Measurements from ENCODE around the gene MDK.

The MDK gene

GRCh38 chr11:46386674-46387073 is 5.2 kb downstream of the MDK start:
- Histone ChIP-seq H3K27me3 (ENCODE audit: control insufficient read depth in 1 of 2, insufficient read depth in 1 of 2, low read length in 2 of 2) (peaks cover 49 to 66% of the 10 kb centered on the region in 2 experiments), H3K27ac (ENCODE audit: low read length, poor library complexity, severe bottlenecking) (no peak overlapping the region), H3K4me1 (ENCODE audit: control insufficient read depth, insufficient read depth, low read depth, low read length) (peaks cover 46% of the 10 kb centered on the region), H3K14ac (ENCODE audit: low read length in 2 of 2) (no peak overlapping the region), H4K8ac (ENCODE audit: low read length) (no peak overlapping the region), H3K79me1 (replicated peaks; ENCODE audit: low read length, poor library complexity, severe bottlenecking) (peaks cover 1% of the 10 kb centered on the region), H2AK5ac (ENCODE audit: low read length, severe bottlenecking) (no peak overlapping the region), H3K9ac (ENCODE audit: low read length) (no peak overlapping the region), H3K4ac (ENCODE audit: low read depth in 1 of 2, low read length in 2 of 2) (no peak overlapping the region), H2AFZ (ENCODE audit: low read depth, low read length) (no peak overlapping the region), H3K4me3 (ENCODE audit: insufficient read depth in 1 of 2, low read depth in 1 of 2, low read length in 2 of 2) (no peak overlapping the region), H3K18ac (ENCODE audit: low read depth in 1 of 2, low read length in 2 of 2) (no peak overlapping the region), H2BK12ac (ENCODE audit: low read length in 2 of 2) (no peak overlapping the region), H3K36me3 (ENCODE audit: control insufficient read depth in 1 of 2, insufficient read depth in 2 of 2, low read depth in 1 of 2, low read length in 2 of 2) (no peaks in the 10 kb centered on the region), H2BK5ac (ENCODE audit: low read depth, low read length, poor library complexity, severe bottlenecking) (no peak overlapping the region), H4K91ac (ENCODE audit: low read length) (no peak overlapping the region), H2BK15ac (ENCODE audit: low read depth, poor library complexity, severe bottlenecking) (no peak overlapping the region), H3K4me2 (ENCODE audit: low read length, poor library complexity, severe bottlenecking) (no peak overlapping the region), H3K9me3 (ENCODE audit: control insufficient read depth, low read length) (no peaks in the 10 kb centered on the region), H2BK120ac (ENCODE audit: low read depth, low read length) (no peak overlapping the region), H3K23ac (ENCODE audit: low read length in 2 of 2) (no peak overlapping the region)
- DNase-seq = no peak
- 90% methylated on average over 4 of the region's 4 CpGs for WGBS

- H3K79me1 ChIP-seq (replicated peaks; ENCODE audit: low read length, poor library complexity, severe bottlenecking) = no peaks in the 10 kb centered on the region
- no peak overlapping the region for H2AK5ac ChIP-seq (ENCODE audit: low read length, severe bottlenecking)
- H3K4me2 ChIP-seq (ENCODE audit: low read length, poor library complexity, severe bottlenecking) = no peak overlapping the region
- peaks cover 46% of the 10 kb centered on the region for H3K4me1 ChIP-seq (ENCODE audit: control insufficient read depth, insufficient read depth, low read depth, low read length)
- H3K27me3 ChIP-seq (ENCODE audit: control insufficient read depth in 1 of 2, insufficient read depth in 1 of 2, low read length in 2 of 2) = peaks cover 49 to 59% of the 10 kb centered on the region in 2 experiments
- H2BK12ac ChIP-seq (ENCODE audit: low read length in 2 of 2) = no peak overlapping the region
- no peak overlapping the region for H2AFZ ChIP-seq (ENCODE audit: low read depth, low read length)
- H3K4me3 ChIP-seq (ENCODE audit: insufficient read depth in 1 of 2, low read depth in 1 of 2, low read length in 2 of 2) = no peak overlapping the region
- H3K18ac ChIP-seq (ENCODE audit: low read depth in 1 of 2, low read length in 2 of 2) = no peak overlapping the region
- no peak overlapping the region for H2BK15ac ChIP-seq (ENCODE audit: low read depth, poor library complexity, severe bottlenecking)
- H3K14ac ChIP-seq (ENCODE audit: low read length in 2 of 2) = no peak overlapping the region
- no peak overlapping the region for H2BK120ac ChIP-seq (ENCODE audit: low read depth, low read length)
- H2BK5ac ChIP-seq (ENCODE audit: low read depth, low read length, poor library complexity, severe bottlenecking) = no peak overlapping the region
- H3K36me3 ChIP-seq (ENCODE audit: control insufficient read depth in 1 of 2, insufficient read depth in 2 of 2, low read depth in 1 of 2, low read length in 2 of 2) = no peaks in the 10 kb centered on the region
- H4K91ac ChIP-seq (ENCODE audit: low read length) = no peak overlapping the region
- H3K9me3 ChIP-seq (ENCODE audit: control insufficient read depth, low read length) = no peaks in the 10 kb centered on the region
- no peak overlapping the region for H4K8ac ChIP-seq (ENCODE audit: low read length)
- WGBS = 85% methylated on average over 5 of the region's 5 CpGs
- no peak overlapping the region for H3K23ac ChIP-seq (ENCODE audit: low read length in 2 of 2)
- no peak for DNase-seq
- H3K4ac ChIP-seq (ENCODE audit: low read depth in 1 of 2, low read length in 2 of 2) = no peak overlapping the region
- no peak overlapping the region for H3K9ac ChIP-seq (ENCODE audit: low read length)
- H3K27ac ChIP-seq (ENCODE audit: low read length, poor library complexity, severe bottlenecking) = no peak overlapping the region
Measured at GRCh38 chr11:46387456-46387855, 6.0 kb downstream of the MDK start.

- H4K91ac ChIP-seq (ENCODE audit: low read length) = no peak overlapping the region
- peaks cover 46 to 53% of the 10 kb centered on the region in 2 experiments for H3K27me3 ChIP-seq (ENCODE audit: control insufficient read depth in 1 of 2, insufficient read depth in 1 of 2, low read length in 2 of 2)
- H3K4me2 ChIP-seq (ENCODE audit: low read length, poor library complexity, severe bottlenecking) = no peak overlapping the region
- H2BK15ac ChIP-seq (ENCODE audit: low read depth, poor library complexity, severe bottlenecking) = no peak overlapping the region
- H3K14ac ChIP-seq (ENCODE audit: low read length in 2 of 2) = peak overlapping the region in 1 of 2 experiments; percentile 44
- H4K8ac ChIP-seq (ENCODE audit: low read length) = no peak overlapping the region
- no peak overlapping the region for H2BK12ac ChIP-seq (ENCODE audit: low read length in 2 of 2)
- no peaks in the 10 kb centered on the region for H3K9me3 ChIP-seq (ENCODE audit: control insufficient read depth, low read length)
- H3K4me1 ChIP-seq (ENCODE audit: control insufficient read depth, insufficient read depth, low read depth, low read length) = peaks cover 44% of the 10 kb centered on the region
- H2AFZ ChIP-seq (ENCODE audit: low read depth, low read length) = no peak overlapping the region
- no peak overlapping the region for H2BK5ac ChIP-seq (ENCODE audit: low read depth, low read length, poor library complexity, severe bottlenecking)
- no peaks in the 10 kb centered on the region for H3K36me3 ChIP-seq (ENCODE audit: control insufficient read depth in 1 of 2, insufficient read depth in 2 of 2, low read depth in 1 of 2, low read length in 2 of 2)
- WGBS = 30% methylated on average over 24 of the region's 24 CpGs
- no peak overlapping the region for H2BK120ac ChIP-seq (ENCODE audit: low read depth, low read length)
- H3K4me3 ChIP-seq (ENCODE audit: insufficient read depth in 1 of 2, low read depth in 1 of 2, low read length in 2 of 2) = no peak overlapping the region
- H3K27ac ChIP-seq (ENCODE audit: low read length, poor library complexity, severe bottlenecking) = no peak overlapping the region
- no peak for DNase-seq
- no peak overlapping the region for H3K18ac ChIP-seq (ENCODE audit: low read depth in 1 of 2, low read length in 2 of 2)
- H2AK5ac ChIP-seq (ENCODE audit: low read length, severe bottlenecking) = no peak overlapping the region
- no peak overlapping the region for H3K4ac ChIP-seq (ENCODE audit: low read depth in 1 of 2, low read length in 2 of 2)
- no peak overlapping the region for H3K9ac ChIP-seq (ENCODE audit: low read length)
- no peaks in the 10 kb centered on the region for H3K79me1 ChIP-seq (replicated peaks; ENCODE audit: low read length, poor library complexity, severe bottlenecking)
- H3K23ac ChIP-seq (ENCODE audit: low read length in 2 of 2) = no peak overlapping the region
Measured at GRCh38 chr11:46387919-46388618, 6.6 kb downstream of the MDK start.

- H3K4me2 ChIP-seq (ENCODE audit: low read length, poor library complexity, severe bottlenecking) = peak overlapping the region; percentile 79
- H3K4ac ChIP-seq (ENCODE audit: low read depth in 1 of 2, low read length in 2 of 2) = no peak overlapping the region
- H2BK12ac ChIP-seq (ENCODE audit: low read length in 2 of 2) = no peak overlapping the region
- no peak overlapping the region for H4K8ac ChIP-seq (ENCODE audit: low read length)
- WGBS = 15% methylated on average over 21 of the region's 21 CpGs
- H2AFZ ChIP-seq (ENCODE audit: low read depth, low read length) = no peak overlapping the region
- H3K27me3 ChIP-seq (ENCODE audit: control insufficient read depth in 1 of 2, insufficient read depth in 1 of 2, low read length in 2 of 2) = peaks cover 51% of the 10 kb centered on the region in 2 experiments
- H3K79me1 ChIP-seq (replicated peaks; ENCODE audit: low read length, poor library complexity, severe bottlenecking) = no peaks in the 10 kb centered on the region
- no peak overlapping the region for H3K18ac ChIP-seq (ENCODE audit: low read depth in 1 of 2, low read length in 2 of 2)
- no peak overlapping the region for H2BK15ac ChIP-seq (ENCODE audit: low read depth, poor library complexity, severe bottlenecking)
- no peak for DNase-seq
- no peak overlapping the region for H3K9ac ChIP-seq (ENCODE audit: low read length)
- H3K4me1 ChIP-seq (ENCODE audit: control insufficient read depth, insufficient read depth, low read depth, low read length) = peaks cover 44% of the 10 kb centered on the region
- no peak overlapping the region for H3K27ac ChIP-seq (ENCODE audit: low read length, poor library complexity, severe bottlenecking)
- H4K91ac ChIP-seq (ENCODE audit: low read length) = no peak overlapping the region
- no peak overlapping the region for H2BK120ac ChIP-seq (ENCODE audit: low read depth, low read length)
- H3K36me3 ChIP-seq (ENCODE audit: control insufficient read depth in 1 of 2, insufficient read depth in 2 of 2, low read depth in 1 of 2, low read length in 2 of 2) = no peaks in the 10 kb centered on the region
- no peak overlapping the region for H3K23ac ChIP-seq (ENCODE audit: low read length in 2 of 2)
- H3K14ac ChIP-seq (ENCODE audit: low read length in 2 of 2) = no peak overlapping the region
- H2BK5ac ChIP-seq (ENCODE audit: low read depth, low read length, poor library complexity, severe bottlenecking) = no peak overlapping the region
- H3K9me3 ChIP-seq (ENCODE audit: control insufficient read depth, low read length) = no peaks in the 10 kb centered on the region
- H2AK5ac ChIP-seq (ENCODE audit: low read length, severe bottlenecking) = no peak overlapping the region
- no peak overlapping the region for H3K4me3 ChIP-seq (ENCODE audit: insufficient read depth in 1 of 2, low read depth in 1 of 2, low read length in 2 of 2)
Measured at GRCh38 chr11:46388619-46389449, 7.4 kb downstream of the MDK start.
